Mesendoderm (in vitro differentiated cells): Measurements from ENCODE around the gene CCL14.

Experiments
- DNase-seq: peaks from one replicate; pipeline ENCODE4 v3.0.0; 2013
- H2AK5ac ChIP-seq: 2 replicates; pipeline ENCODE4 v1.6.1; 2013; ENCODE audit warnings: low read length, inconsistent platforms
- H2BK120ac ChIP-seq: 2 replicates; pipeline ENCODE4 v1.6.1; 2013; ENCODE audit warnings: low read depth, mild to moderate bottlenecking, low read length, moderate library complexity, mixed read lengths
- H2BK15ac ChIP-seq: replicated peaks from 2 replicates; pipeline ENCODE4 v1.6.1; 2013; ENCODE audit warnings: low read depth, mild to moderate bottlenecking, moderate library complexity
- H2BK5ac ChIP-seq: 2 replicates; pipeline ENCODE4 v1.6.1; 2013; ENCODE audit warnings: low read length, inconsistent platforms
- H3K18ac ChIP-seq: 2 replicates; pipeline ENCODE4 v1.6.1; 2013; ENCODE audit warnings: mild to moderate bottlenecking, low read length, mixed read lengths
- H3K23ac ChIP-seq: one replicate; pipeline ENCODE4 v1.6.1; 2013; ENCODE audit warnings: low read length
- H3K27ac ChIP-seq: 2 replicates; pipeline ENCODE4 v1.5.1; 2013; ENCODE audit warnings: low read depth, mild to moderate bottlenecking, inconsistent platforms, low read length, moderate library complexity
- H3K27me3 ChIP-seq: 2 replicates; pipeline ENCODE4 v1.6.1; 2013; ENCODE audit warnings: low read length, control low read depth, mild to moderate bottlenecking, inconsistent platforms; ENCODE audit not compliant: insufficient read depth, poor library complexity
- H3K36me3 ChIP-seq: 2 replicates; pipeline ENCODE4 v1.6.1; 2013; ENCODE audit warnings: low read length, inconsistent platforms; ENCODE audit not compliant: control insufficient read depth, insufficient read depth
- H3K4ac ChIP-seq: one replicate; pipeline ENCODE4 v1.6.1; 2013; ENCODE audit warnings: low read depth, mild to moderate bottlenecking, low read length, moderate library complexity
- H3K4me1 ChIP-seq: 2 replicates; pipeline ENCODE4 v1.6.1; 2013; ENCODE audit warnings: low read depth, low read length, inconsistent platforms; ENCODE audit not compliant: control insufficient read depth
- H3K4me2 ChIP-seq: 2 replicates; pipeline ENCODE4 v1.6.1; 2013; ENCODE audit warnings: low read length
- H3K4me3 ChIP-seq: 2 replicates; pipeline ENCODE4 v1.5.1; 2013; ENCODE audit warnings: mild to moderate bottlenecking, low read length
- H3K56ac ChIP-seq: one replicate; pipeline ENCODE4 v1.6.1; 2013; ENCODE audit warnings: low read length
- H3K79me1 ChIP-seq: 2 replicates; pipeline ENCODE4 v1.6.1; 2013; ENCODE audit warnings: low read length, inconsistent platforms
- H3K79me2 ChIP-seq: 2 replicates; pipeline ENCODE4 v1.6.1; 2013; ENCODE audit warnings: mild to moderate bottlenecking, low read length; ENCODE audit not compliant: control insufficient read depth, insufficient read depth
- H3K9ac ChIP-seq: 2 replicates; pipeline ENCODE4 v1.6.1; 2013; ENCODE audit warnings: low read length, inconsistent platforms
- H4K5ac ChIP-seq: one replicate; pipeline ENCODE4 v1.6.1; 2013; ENCODE audit warnings: low read length
- H4K8ac ChIP-seq: one replicate; pipeline ENCODE4 v1.6.1; 2013; ENCODE audit warnings: low read depth, mild to moderate bottlenecking, control low read depth, low read length, moderate library complexity
- WGBS: extraction: QIAGEN DNeasy Blood & Tissue Kit; methylation state at CpG from one replicate; pipeline ENCODE4 v1.1.7; 2013; ENCODE audit warnings: low lambda C conversion rate, missing lambda C conversion rate; ENCODE audit not compliant: insufficient coverage; ENCODE audit errors: extremely low coverage; 5-methylcytosine and 5-hydroxymethylcytosine counted together

The CCL14 gene

DNA sequence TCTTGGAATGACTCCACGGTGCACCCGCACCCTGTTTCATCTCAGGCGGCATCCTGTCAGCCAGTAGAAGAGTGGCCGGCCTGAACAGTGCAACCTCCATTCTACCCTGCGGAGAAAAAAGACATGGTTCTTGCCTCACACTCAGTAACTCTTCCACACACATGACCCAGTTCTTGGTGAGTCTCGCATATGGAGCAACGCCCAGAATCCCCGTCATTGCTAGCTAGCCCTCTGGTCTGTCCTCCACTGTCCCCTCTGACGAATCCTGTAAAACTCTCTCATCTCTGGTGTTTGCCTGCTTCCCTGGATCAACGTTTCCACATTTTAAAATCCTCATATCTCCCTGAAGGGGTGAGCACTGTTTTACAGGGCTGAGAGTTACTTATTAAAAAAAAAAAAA lies 51.8 kb downstream of the CCL14 start:
- Histone ChIP-seq H3K18ac (no peak overlapping the region), H3K56ac (no peak overlapping the region), H3K79me2 (no peaks in the 10 kb centered on the region), H3K23ac (no peak overlapping the region), H3K4me2 (no peak overlapping the region), H2BK120ac (no peak overlapping the region), H2AK5ac (no peak overlapping the region), H3K9ac (no peak overlapping the region), H4K8ac (no peak overlapping the region), H3K79me1 (no peaks in the 10 kb centered on the region), H3K27ac (no peak overlapping the region), H3K4me1 (peaks cover 3% of the 10 kb centered on the region), H3K4ac (no peak overlapping the region), H3K36me3 (no peaks in the 10 kb centered on the region), H4K5ac (no peak overlapping the region), H2BK15ac (no peak overlapping the region), H3K27me3 (no peaks in the 10 kb centered on the region), H3K4me3 (no peak overlapping the region), H2BK5ac (no peak overlapping the region)
- no peak for DNase-seq
- no CpG with 5 or more reads among the region's 10 CpGs for WGBS
